ENCODE results near the gene SMG5. TPM values are rescaled to one million over a fixed set of nuclear protein-coding genes. Genes with fewer than 3 reads are reported as not detected.

Gene SMG5
- total RNA-seq, 4 donors from 2014 or later: 33.6 to 60.9 (median 48.3) TPM

- intact Hi-C loops (cut with DNase I): loop anchor here (5.0 kb wide), 2 partner anchors 93 to 138 kb away; no protein-coding TSS in a partner anchor
- no peak overlapping the region for H3K27ac ChIP-seq
- H3K36me3 ChIP-seq: peaks cover 0 to 91% (median 8%) of the 10 kb centered on the region in 3 donors
Observed at GRCh38 chr1:156229809-156230472, 52.7 kb downstream of the SMG5 start.

GRCh38 chr1:156228501-156228900 lies 54.1 kb downstream of the SMG5 start:
- Histone ChIP-seq H3K27ac (no peak overlapping the region), H3K4me3 (no peak overlapping the region), H3K9me3 (no peaks in the 10 kb centered on the region), H3K36me3 (peaks cover 0 to 91% (median 7%) of the 10 kb centered on the region in 3 donors), H3K27me3 (no peaks in the 10 kb centered on the region), H3K4me1 (peaks cover 0 to 12% (median 0%) of the 10 kb centered on the region in 3 donors)
- no peak for DNase-seq
- intact Hi-C loops (cut with DNase I): loop anchor here (5.0 kb wide), 2 partner anchors 91 to 136 kb away; no protein-coding TSS in a partner anchor
- 79 to 87% methylated on average over 7 of the region's 7 CpGs for WGBS, 2 donors
- no peak for TF ChIP-seq POLR2A (IDR thresholded peaks at IDR 0.05)
- no peak for TF ChIP-seq CTCF (IDR thresholded peaks at IDR 0.05)

More at GRCh38 chr1:156229809-156230472, 52.7 kb downstream of the SMG5 start:
- TF ChIP-seq CTCF (IDR thresholded peaks at IDR 0.05): no peak
- TF ChIP-seq POLR2A (IDR thresholded peaks at IDR 0.05): no peak
- Histone ChIP-seq H3K9me3 (no peaks in the 10 kb centered on the region), H3K4me3 (no peak overlapping the region), H3K27me3 (no peaks in the 10 kb centered on the region), H3K4me1 (peaks cover 0 to 9% (median 0%) of the 10 kb centered on the region in 3 donors)
- WGBS, 2 donors: 83 to 90% methylated on average over 10 to 11 of the region's 11 CpGs
- no peak for DNase-seq

- no peak overlapping the region for H3K4me3 ChIP-seq
- TF ChIP-seq CTCF (IDR thresholded peaks at IDR 0.05): no peak
- no peak for TF ChIP-seq POLR2A (IDR thresholded peaks at IDR 0.05)
- intact Hi-C loops (cut with DNase I): loop anchor here (5.0 kb wide), 2 partner anchors 89 to 134 kb away; no protein-coding TSS in a partner anchor
- no peak overlapping the region for H3K27ac ChIP-seq
- WGBS, 2 donors: 84 to 97% methylated on average over 3 of the region's 4 CpGs
- H3K4me1 ChIP-seq: peaks cover 0 to 12% (median 0%) of the 10 kb centered on the region in 3 donors
- peaks cover 4 to 91% (median 8%) of the 10 kb centered on the region in 3 donors for H3K36me3 ChIP-seq
- no peak for DNase-seq
- no peaks in the 10 kb centered on the region for H3K9me3 ChIP-seq
- H3K27me3 ChIP-seq: no peaks in the 10 kb centered on the region
Observed at GRCh38 chr1:156226782-156227181, 55.8 kb downstream of the SMG5 start.

- intact Hi-C loops (cut with DNase I): loop anchor here (5.0 kb wide), 2 partner anchors 89 to 134 kb away; no protein-coding TSS in a partner anchor
- H3K27ac ChIP-seq: peak overlapping the region in 1 of 4 donors; percentile 1
- 70 to 71% methylated on average over 2 of the region's 2 CpGs for WGBS, 2 donors
Observed at GRCh38 chr1:156226116-156226538, 56.5 kb downstream of the SMG5 start.

More at GRCh38 chr1:156226116-156226538, 56.5 kb downstream of the SMG5 start:
- H3K27me3 ChIP-seq: no peaks in the 10 kb centered on the region
- no peak overlapping the region for H3K4me3 ChIP-seq
- no peak for DNase-seq
- H3K9me3 ChIP-seq: no peaks in the 10 kb centered on the region
- H3K36me3 ChIP-seq: peaks cover 8 to 91% (median 9%) of the 10 kb centered on the region in 3 donors
- peaks cover 0 to 12% (median 0%) of the 10 kb centered on the region in 3 donors for H3K4me1 ChIP-seq
- TF ChIP-seq POLR2A (IDR thresholded peaks at IDR 0.05) (no peak), CTCF (IDR thresholded peaks at IDR 0.05) (no peak)
